NCI-H1105 treated with DMSO at 0.1 percent for 48 hours (cell line): ENCODE results near the gene CYRIA.

Source experiments
- DNase-seq: peaks from one replicate; lab custom pipeline; 2025; lab: John Stamatoyannopoulos, UW

The CYRIA gene

GRCh38 chr2:16665748-16666448 is at the start of gene CYRIA:
Gene CYRIA (minus strand): TSS chr2:16665834. CDS start chr2:16588119, 77,715 bp downstream.
- DNase-seq = no peak

- DNase-seq = peak; percentile 14
Observed at GRCh38 chr2:16713011-16713423, 47.4 kb upstream of the CYRIA start.

GRCh38 chr2:16709769-16710168 is 44.1 kb upstream of the CYRIA start:
- no peak for DNase-seq

- no peak for DNase-seq
Observed at GRCh38 chr2:16708173-16708572, 42.5 kb upstream of the CYRIA start.

- DNase-seq = no peak
Observed at GRCh38 chr2:16707014-16707623, 41.5 kb upstream of the CYRIA start.

- no peak for DNase-seq
Observed at GRCh38 chr2:16700551-16701259, 35.1 kb upstream of the CYRIA start.

- no peak for DNase-seq
Observed at GRCh38 chr2:16693854-16694253, 28.2 kb upstream of the CYRIA start.

- DNase-seq = no peak
Observed at GRCh38 chr2:16691261-16691660, 25.6 kb upstream of the CYRIA start.

GRCh38 chr2:16687955-16688354 is 22.3 kb upstream of the CYRIA start:
- DNase-seq = no peak

- DNase-seq = no peak
Observed at GRCh38 chr2:16687222-16687621, 21.6 kb upstream of the CYRIA start.

GRCh38 chr2:16686641-16687040 is 21.0 kb upstream of the CYRIA start:
- no peak for DNase-seq

GRCh38 chr2:16685340-16685715 is 19.7 kb upstream of the CYRIA start:
- no peak for DNase-seq

- DNase-seq = no peak
Observed at GRCh38 chr2:16684676-16685339, 19.2 kb upstream of the CYRIA start.

GRCh38 chr2:16683576-16683975 is 17.9 kb upstream of the CYRIA start:
- DNase-seq = no peak

- DNase-seq = no peak
Observed at GRCh38 chr2:16682431-16683118, 16.9 kb upstream of the CYRIA start.

GRCh38 chr2:16680781-16681180 is 15.1 kb upstream of the CYRIA start:
- no peak for DNase-seq

GRCh38 chr2:16680304-16680703 is 14.7 kb upstream of the CYRIA start:
- DNase-seq = no peak

- no peak for DNase-seq
Observed at GRCh38 chr2:16678964-16679363, 13.3 kb upstream of the CYRIA start.

GRCh38 chr2:16677875-16678274 is 12.2 kb upstream of the CYRIA start:
- DNase-seq = no peak

- no peak for DNase-seq
Observed at GRCh38 chr2:16675781-16676180, 10.1 kb upstream of the CYRIA start.

- no peak for DNase-seq
Observed at GRCh38 chr2:16674154-16674553, 8.5 kb upstream of the CYRIA start.

- DNase-seq = no peak
Observed at GRCh38 chr2:16671760-16672159, 6.1 kb upstream of the CYRIA start.
